HUES6 (cell line): Measurements from ENCODE around the gene EEIG1.
A peak's percentile ranks its signal among the peaks of the same experiment; 100 is the strongest.

Experiments
- H3K27ac ChIP-seq: 2 replicates; pipeline ENCODE4 v1.7.0; 2013; ENCODE audit warnings: low read depth, mild to moderate bottlenecking, low read length, inconsistent platforms
- H3K27me3 ChIP-seq: 2 replicates; pipeline ENCODE4 v1.6.1; 2013; ENCODE audit warnings: low read length; ENCODE audit not compliant: control insufficient read depth, insufficient read depth
- H3K36me3 ChIP-seq: 2 replicates; pipeline ENCODE4 v1.6.1; 2013; ENCODE audit warnings: low read length; ENCODE audit not compliant: control insufficient read depth, insufficient read depth
- H3K4me1 ChIP-seq: 2 replicates; pipeline ENCODE4 v1.6.1; 2013; ENCODE audit warnings: low read length; ENCODE audit not compliant: control insufficient read depth, insufficient read depth
- H3K4me3 ChIP-seq: 2 replicates; pipeline ENCODE4 v1.5.1; 2013; ENCODE audit warnings: low read depth, low read length
- H3K9ac ChIP-seq: one replicate; pipeline ENCODE4 v1.6.1; 2013; ENCODE audit warnings: mild to moderate bottlenecking, low read length
- H3K9me3 ChIP-seq: 2 replicates; pipeline ENCODE4 v1.6.1; 2013; ENCODE audit warnings: low read depth, low read length; ENCODE audit not compliant: control insufficient read depth, insufficient read depth

EEIG1 gene

GRCh38 chr9:128015696-128016095 is 34.9 kb upstream of the EEIG1 start:
- H3K4me3 ChIP-seq: no peak overlapping the region
- no peak overlapping the region for H3K9ac ChIP-seq
- H3K4me1 ChIP-seq: peaks cover 5% of the 10 kb centered on the region
- no peaks in the 10 kb centered on the region for H3K36me3 ChIP-seq
- H3K27ac ChIP-seq: no peak overlapping the region
- H3K27me3 ChIP-seq: no peaks in the 10 kb centered on the region
- no peaks in the 10 kb centered on the region for H3K9me3 ChIP-seq

- Histone ChIP-seq H3K27ac (no peak overlapping the region), H3K27me3 (no peaks in the 10 kb centered on the region), H3K9me3 (peaks cover 6% of the 10 kb centered on the region), H3K4me3 (no peak overlapping the region), H3K9ac (no peak overlapping the region), H3K36me3 (no peaks in the 10 kb centered on the region), H3K4me1 (peaks cover 5% of the 10 kb centered on the region)
Measured at GRCh38 chr9:128011071-128011817, 30.5 kb upstream of the EEIG1 start.

GRCh38 chr9:128009639-128010038 is 28.9 kb upstream of the EEIG1 start:
- Histone ChIP-seq H3K27ac (no peak overlapping the region), H3K36me3 (no peaks in the 10 kb centered on the region), H3K27me3 (no peaks in the 10 kb centered on the region), H3K4me3 (no peak overlapping the region), H3K4me1 (peaks cover 5% of the 10 kb centered on the region), H3K9ac (no peak overlapping the region), H3K9me3 (peaks cover 6% of the 10 kb centered on the region)

DNA sequence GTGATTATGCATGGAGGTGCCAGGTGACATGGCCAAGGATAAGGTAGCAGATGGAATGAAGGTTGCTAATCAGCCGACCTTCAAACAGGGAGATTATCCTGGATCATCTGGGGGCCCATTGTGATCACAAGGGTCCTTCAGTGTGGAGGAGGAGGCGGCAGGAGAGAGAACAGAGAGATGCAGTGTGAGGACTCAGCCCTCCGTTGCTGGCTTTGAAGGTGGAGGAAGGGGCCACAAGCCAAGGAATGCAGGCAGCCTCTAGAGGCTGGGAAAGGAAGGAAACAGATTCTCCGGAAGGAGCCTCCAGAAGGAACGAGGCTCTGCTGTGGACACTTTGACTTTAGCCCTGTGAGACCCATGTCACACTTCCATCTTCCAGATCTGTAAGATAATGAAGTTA is 27.4 kb upstream of the EEIG1 start:
- Histone ChIP-seq H3K9me3 (peaks cover 6% of the 10 kb centered on the region), H3K27ac (no peak overlapping the region), H3K4me1 (peaks cover 5% of the 10 kb centered on the region), H3K27me3 (no peaks in the 10 kb centered on the region), H3K4me3 (no peak overlapping the region), H3K9ac (no peak overlapping the region), H3K36me3 (no peaks in the 10 kb centered on the region)

- no peak overlapping the region for H3K9ac ChIP-seq
- H3K27ac ChIP-seq: no peak overlapping the region
- no peaks in the 10 kb centered on the region for H3K27me3 ChIP-seq
- peaks cover 6% of the 10 kb centered on the region for H3K9me3 ChIP-seq
- peaks cover 5% of the 10 kb centered on the region for H3K4me1 ChIP-seq
- no peak overlapping the region for H3K4me3 ChIP-seq
- no peaks in the 10 kb centered on the region for H3K36me3 ChIP-seq
Measured at GRCh38 chr9:128007566-128008138, 26.9 kb upstream of the EEIG1 start.

DNA sequence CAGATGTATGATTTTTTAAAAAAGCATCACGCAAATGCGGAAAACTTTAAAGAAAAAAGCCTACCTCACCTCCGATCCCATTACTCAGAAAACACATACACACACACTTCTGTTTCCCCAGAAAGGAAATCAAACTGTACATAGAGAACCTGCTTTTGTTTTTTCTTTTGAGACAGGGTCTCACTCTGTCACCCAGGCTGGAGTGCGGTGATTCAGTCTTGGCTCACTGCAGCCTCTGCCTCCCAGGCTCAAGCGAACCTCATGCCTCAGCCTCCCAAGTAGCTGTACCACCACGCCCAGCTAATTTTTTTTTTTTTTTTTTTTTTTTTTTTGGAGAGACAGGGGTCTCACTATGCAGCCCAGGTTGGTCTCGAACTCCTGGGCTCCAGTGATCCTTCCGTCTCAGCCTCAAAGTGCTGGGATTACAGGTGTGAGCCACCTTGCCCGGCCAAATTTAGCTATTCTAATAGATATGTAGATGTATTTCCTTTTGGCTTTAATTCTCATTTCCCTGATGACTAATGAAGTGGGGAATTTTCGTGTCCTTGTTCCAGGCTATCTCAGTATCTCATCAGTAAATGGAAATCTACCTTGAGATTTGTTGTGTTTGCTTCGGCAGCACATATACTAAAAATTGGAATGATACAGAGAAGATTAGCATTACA is 25.7 kb upstream of the EEIG1 start:
- peaks cover 6% of the 10 kb centered on the region for H3K9me3 ChIP-seq
- no peak overlapping the region for H3K9ac ChIP-seq
- H3K4me3 ChIP-seq: no peak overlapping the region
- H3K27me3 ChIP-seq: no peaks in the 10 kb centered on the region
- H3K27ac ChIP-seq: no peak overlapping the region
- H3K36me3 ChIP-seq: no peaks in the 10 kb centered on the region
- peaks cover 11% of the 10 kb centered on the region for H3K4me1 ChIP-seq

DNA sequence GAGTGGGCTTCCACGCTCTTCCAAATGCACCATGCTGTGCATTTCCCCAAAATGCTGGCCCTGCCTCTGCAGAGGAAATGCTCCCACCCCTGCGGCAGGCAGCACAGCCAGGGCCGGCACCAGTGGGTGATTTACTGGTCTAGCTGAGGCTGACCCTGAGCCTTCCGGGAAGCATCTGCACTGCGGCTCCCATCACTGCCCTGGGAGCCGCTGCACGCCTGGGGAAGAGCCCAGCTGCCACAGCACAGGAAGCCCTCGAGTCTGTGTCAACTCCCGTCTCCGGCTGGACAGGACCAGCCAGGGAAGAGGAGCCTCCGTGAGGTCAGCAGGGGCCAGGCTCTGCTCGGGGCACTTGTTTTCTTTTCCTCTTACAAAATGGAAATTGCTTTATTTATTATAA is 25.1 kb upstream of the EEIG1 start:
- Histone ChIP-seq H3K36me3 (no peaks in the 10 kb centered on the region), H3K27me3 (no peaks in the 10 kb centered on the region), H3K9ac (no peak overlapping the region), H3K9me3 (peaks cover 6% of the 10 kb centered on the region), H3K4me1 (peaks cover 13% of the 10 kb centered on the region), H3K4me3 (no peak overlapping the region), H3K27ac (no peak overlapping the region)

DNA sequence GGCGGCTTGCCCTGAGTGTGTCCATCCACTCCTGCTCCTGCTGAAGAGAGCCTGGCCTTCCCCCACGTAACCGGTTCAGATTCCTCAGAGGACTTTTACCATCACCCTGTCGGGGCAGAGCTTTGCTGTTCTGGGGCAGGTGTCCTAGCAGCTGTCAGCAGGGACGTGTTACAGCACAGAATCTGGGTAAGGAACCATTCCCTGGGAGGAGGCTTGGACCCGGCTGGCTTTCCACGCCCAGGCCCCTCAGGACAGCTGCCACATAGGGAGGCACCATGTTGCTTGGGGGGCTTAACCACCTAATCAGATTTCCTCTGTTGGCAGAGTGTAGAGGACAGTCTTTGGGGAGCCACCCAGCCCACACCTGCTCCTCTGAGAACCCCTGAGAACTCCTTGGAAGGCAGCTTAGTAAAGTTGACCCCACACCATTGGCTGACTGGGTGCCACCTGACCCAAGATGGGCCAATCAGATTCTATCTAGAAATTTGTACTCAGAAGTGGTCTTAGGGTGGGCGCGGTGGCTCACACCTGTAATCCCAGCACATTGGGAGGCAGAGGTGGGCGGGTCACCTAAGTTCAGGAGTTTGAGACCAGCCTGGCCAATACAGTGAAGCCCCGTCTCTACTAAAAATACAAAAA is 23.3 kb upstream of the EEIG1 start:
- Histone ChIP-seq H3K4me3 (no peak overlapping the region), H3K9ac (no peak overlapping the region), H3K36me3 (no peaks in the 10 kb centered on the region), H3K9me3 (peaks cover 9% of the 10 kb centered on the region), H3K27me3 (no peaks in the 10 kb centered on the region), H3K27ac (no peak overlapping the region), H3K4me1 (peaks cover 13% of the 10 kb centered on the region)

DNA sequence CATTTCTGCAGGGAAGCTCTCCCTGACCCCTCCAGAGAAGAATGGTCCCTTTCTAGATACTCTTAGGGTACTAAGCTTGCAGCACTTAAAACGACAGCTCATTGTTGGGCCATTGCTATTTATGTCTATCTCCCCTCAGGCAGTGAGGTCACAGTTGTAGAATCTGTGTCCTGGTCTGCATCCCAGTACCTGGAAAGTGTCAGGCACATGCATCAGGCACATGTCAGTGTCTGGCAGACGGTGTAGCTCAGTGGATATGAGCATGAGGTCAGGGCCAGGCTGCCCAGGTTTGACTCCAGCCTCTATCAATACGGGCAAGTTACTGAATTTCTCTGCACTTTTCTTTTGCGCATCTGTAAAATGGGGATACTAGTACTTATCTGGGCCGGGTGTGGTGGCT is 22.2 kb upstream of the EEIG1 start:
- no peak overlapping the region for H3K4me3 ChIP-seq
- no peaks in the 10 kb centered on the region for H3K36me3 ChIP-seq
- peaks cover 13% of the 10 kb centered on the region for H3K4me1 ChIP-seq
- H3K27me3 ChIP-seq: no peaks in the 10 kb centered on the region
- peaks cover 4% of the 10 kb centered on the region for H3K9me3 ChIP-seq
- H3K27ac ChIP-seq: no peak overlapping the region
- no peak overlapping the region for H3K9ac ChIP-seq

- peak overlapping the region; percentile 62 for H3K9ac ChIP-seq
- no peaks in the 10 kb centered on the region for H3K27me3 ChIP-seq
Measured at GRCh38 chr9:128001779-128002298, 21.1 kb upstream of the EEIG1 start.

More at GRCh38 chr9:128001779-128002298, 21.1 kb upstream of the EEIG1 start:
- Histone ChIP-seq H3K4me3 (no peak overlapping the region), H3K9me3 (peaks cover 2% of the 10 kb centered on the region; the same call in 1 of the 2 replicates), H3K4me1 (peaks cover 13% of the 10 kb centered on the region), H3K36me3 (no peaks in the 10 kb centered on the region), H3K27ac (peak overlapping the region; percentile 74; the same call in 1 of the 2 replicates)
